HAP-1 (cell line): ENCODE results near the gene KCNJ8.
"Not testable (repeated sequence)": the region's sequence is repeated elsewhere in the genome, so short reads cannot be mapped to it uniquely, and the experiment has no call there.

Source experiments
- DNase-seq, 2 experiments: peaks; one replicate each; pipeline ENCODE4 v3.0.0-alpha.2; 2016 to 2020; ENCODE audit warnings: low spot score in 2 of 2
- H3K27me3 ChIP-seq: fragments of 250-450 bp; sonication (Bioruptor Pico); 2 replicates; pipeline ENCODE4 v1.5.1; 2020; ENCODE audit warnings: low read depth, mild to moderate bottlenecking, moderate library complexity
- H3K36me3 ChIP-seq: fragments of 250-450 bp; sonication (Bioruptor Pico); replicated peaks from 2 replicates; pipeline ENCODE4 v1.5.1; 2020; ENCODE audit warnings: mild to moderate bottlenecking
- H3K4me1 ChIP-seq: fragments of 250-450 bp; sonication (Bioruptor Pico); 2 replicates; pipeline ENCODE4 v1.5.1; 2020; ENCODE audit warnings: mild to moderate bottlenecking
- H3K4me3 ChIP-seq: fragments of 250-450 bp; sonication (Bioruptor Pico); 2 replicates; pipeline ENCODE4 v1.5.1; 2020; ENCODE audit warnings: mild to moderate bottlenecking, moderate library complexity
- H3K9me3 ChIP-seq: fragments of 250-450 bp; sonication (Bioruptor Pico); 2 replicates; pipeline ENCODE4 v1.5.1; 2020; ENCODE audit warnings: mild to moderate bottlenecking, moderate library complexity
- in situ Hi-C: fragments of 300-500 bp; cut with MboI; formaldehyde crosslinking; loops from 3 replicates; pipeline ENCODE4 v1.14.3; 2020; ENCODE audit warnings: low sequenced_read_pairs, inconsistent platforms, mixed read lengths

Gene KCNJ8

DNA sequence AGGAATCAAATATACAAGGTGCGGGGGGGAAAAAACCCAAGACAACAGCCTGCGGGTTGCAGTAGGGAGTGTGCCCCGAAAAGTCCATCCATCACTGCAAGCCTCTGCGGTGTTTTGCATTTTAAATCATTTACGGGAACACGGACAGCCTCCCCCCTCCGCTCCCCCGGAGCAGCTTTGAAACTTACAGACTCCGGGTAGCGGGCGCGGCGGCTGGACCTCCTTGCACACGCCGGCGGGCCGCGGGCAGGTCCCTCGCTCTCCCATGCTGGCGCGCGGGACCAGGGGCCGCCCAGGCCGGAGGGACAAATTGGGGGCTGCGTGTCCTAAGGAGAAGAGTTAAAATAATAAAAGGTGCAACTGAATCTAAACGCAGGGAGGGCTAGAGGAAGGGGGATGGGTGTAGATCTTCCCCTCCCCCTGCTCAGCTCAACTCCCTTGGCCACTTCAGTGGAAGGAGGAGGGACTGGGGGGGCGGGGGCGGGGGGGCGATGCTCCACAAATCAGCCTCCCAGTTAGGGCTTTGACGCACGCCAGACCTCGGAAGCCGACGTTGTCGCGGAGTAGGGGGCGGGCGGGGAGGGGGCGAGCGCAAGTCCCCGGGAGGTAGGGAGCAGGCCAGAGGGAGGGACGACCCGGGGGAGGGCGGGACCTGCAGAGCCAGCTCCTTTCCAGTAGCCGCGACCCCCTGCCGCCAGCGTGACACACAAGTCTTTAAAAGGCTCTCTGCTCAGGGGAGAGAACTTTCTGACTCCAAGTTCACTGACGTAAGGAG is at the start of gene KCNJ8:
Gene KCNJ8 (minus strand): TSS at position 349 of the 775 bp plus-strand sequence. CDS start 1,090 bp downstream, outside the sequence.
- H3K9me3 ChIP-seq, result no peaks in the 10 kb centered on the region
- H3K4me3 ChIP-seq, result peak within 1 kb of the TSS; percentile 21
- peaks cover 31% of the 10 kb centered on the region for H3K27me3 ChIP-seq
- no peaks in the 10 kb centered on the region; the same call in 1 of the 2 replicates for H3K4me1 ChIP-seq
- DNase-seq, result peak; percentile 15 to 64
- in situ Hi-C loops, result no loop called here
- no peaks in the 10 kb centered on the region for H3K36me3 ChIP-seq

DNA sequence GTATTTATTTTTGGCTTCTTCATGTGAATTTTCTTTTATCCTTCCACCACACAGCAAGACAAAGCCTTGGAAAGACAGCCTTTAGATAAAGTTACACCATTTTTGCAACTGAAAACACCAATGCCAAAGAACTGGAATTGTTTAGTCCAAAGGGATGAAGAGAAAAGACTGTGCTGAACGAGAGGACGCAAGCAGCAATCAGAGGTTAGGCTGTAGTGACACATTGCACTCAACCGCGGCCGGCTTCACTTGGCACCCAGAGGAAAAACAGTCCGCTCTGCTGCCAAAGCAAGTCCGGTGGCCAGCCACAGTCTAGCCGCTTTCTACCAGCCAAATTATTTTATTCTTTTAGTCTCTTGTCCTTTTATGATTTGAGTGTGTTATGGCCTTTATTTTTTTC is 49.1 kb upstream of the KCNJ8 start:
- no peaks in the 10 kb centered on the region for H3K9me3 ChIP-seq
- H3K4me1 ChIP-seq, result no peaks in the 10 kb centered on the region
- no peak for DNase-seq
- H3K4me3 ChIP-seq, result no peak overlapping the region
- H3K27me3 ChIP-seq, result no peaks in the 10 kb centered on the region
- in situ Hi-C loops, result no loop called here
- H3K36me3 ChIP-seq, result no peaks in the 10 kb centered on the region

- Histone ChIP-seq H3K4me1 (no peaks in the 10 kb centered on the region), H3K4me3 (no peak overlapping the region), H3K27me3 (no peaks in the 10 kb centered on the region; the same call in 1 of the 2 replicates), H3K36me3 (no peaks in the 10 kb centered on the region), H3K9me3 (no peaks in the 10 kb centered on the region)
- in situ Hi-C loops, result no loop called here
- DNase-seq, result peak in 1 of 2 experiments; percentile 14
These were observed 45.2 kb upstream of the KCNJ8 start for GRCh38 chr12:21819678-21820077.

- no peaks in the 10 kb centered on the region for H3K4me1 ChIP-seq
- in situ Hi-C loops, result no loop called here
- no peaks in the 10 kb centered on the region for H3K36me3 ChIP-seq
- no peaks in the 10 kb centered on the region; the same call in 1 of the 2 replicates for H3K27me3 ChIP-seq
- H3K9me3 ChIP-seq, result no peaks in the 10 kb centered on the region
- H3K4me3 ChIP-seq, result no peak overlapping the region
- DNase-seq, result no peak
These were observed 44.7 kb upstream of the KCNJ8 start for GRCh38 chr12:21819236-21819635.

DNA sequence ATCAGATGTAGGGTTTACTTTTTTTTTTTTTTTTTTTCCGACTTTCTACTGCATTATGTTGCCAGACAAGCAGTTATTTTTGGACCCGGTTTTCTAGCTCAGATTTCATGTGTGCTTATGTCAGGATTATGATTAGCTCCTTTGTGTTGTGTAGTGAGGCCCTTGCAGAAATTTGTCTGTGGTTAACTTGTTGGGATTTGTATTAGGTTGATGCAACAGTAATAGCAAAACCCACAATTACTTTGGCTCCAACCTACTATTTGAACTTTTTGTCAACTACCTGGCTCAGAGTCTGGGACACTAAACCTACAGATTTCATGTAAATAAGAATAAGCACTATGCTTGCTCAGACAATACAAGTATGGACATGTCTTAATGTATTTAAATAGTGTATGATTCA is 44.1 kb upstream of the KCNJ8 start:
- no peaks in the 10 kb centered on the region; the same call in 1 of the 2 replicates for H3K27me3 ChIP-seq
- H3K9me3 ChIP-seq, result no peaks in the 10 kb centered on the region
- in situ Hi-C loops, result no loop called here
- no peak for DNase-seq
- H3K4me1 ChIP-seq, result no peaks in the 10 kb centered on the region
- no peak overlapping the region for H3K4me3 ChIP-seq
- no peaks in the 10 kb centered on the region for H3K36me3 ChIP-seq

- Histone ChIP-seq H3K9me3 (no peaks in the 10 kb centered on the region), H3K4me1 (no peaks in the 10 kb centered on the region), H3K36me3 (no peaks in the 10 kb centered on the region), H3K4me3 (no peak overlapping the region), H3K27me3 (no peaks in the 10 kb centered on the region; the same call in 1 of the 2 replicates)
- DNase-seq, result no peak
- in situ Hi-C loops, result no loop called here
These were observed 41.0 kb upstream of the KCNJ8 start for GRCh38 chr12:21815306-21816062.

GRCh38 chr12:21814814-21815213 is 40.3 kb upstream of the KCNJ8 start:
- no peaks in the 10 kb centered on the region; the same call in 1 of the 2 replicates for H3K27me3 ChIP-seq
- H3K4me1 ChIP-seq, result no peaks in the 10 kb centered on the region
- H3K4me3 ChIP-seq, result no peak overlapping the region
- in situ Hi-C loops, result no loop called here
- DNase-seq, result no peak
- H3K36me3 ChIP-seq, result no peaks in the 10 kb centered on the region
- H3K9me3 ChIP-seq, result no peaks in the 10 kb centered on the region

DNA sequence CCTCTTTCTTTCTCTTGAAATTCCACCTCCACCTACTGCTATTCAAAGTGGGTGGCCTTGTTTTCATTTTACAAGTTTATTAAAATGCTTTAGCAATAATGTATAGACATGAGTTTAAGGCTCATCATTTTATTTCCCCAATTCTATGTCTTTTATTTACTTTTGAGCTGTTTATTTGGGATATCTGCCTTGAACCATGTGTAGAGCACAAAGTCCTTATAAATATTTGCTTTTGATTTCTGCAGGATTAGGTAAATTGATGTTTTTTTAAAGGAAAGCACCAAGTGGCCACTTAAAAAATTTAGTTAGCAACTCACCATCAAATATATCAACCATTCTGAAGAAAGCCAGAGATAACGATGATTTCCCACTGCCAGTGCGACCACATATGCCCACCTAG is 39.8 kb upstream of the KCNJ8 start:
- no peaks in the 10 kb centered on the region; the same call in 1 of the 2 replicates for H3K27me3 ChIP-seq
- in situ Hi-C loops, result no loop called here
- no peaks in the 10 kb centered on the region for H3K36me3 ChIP-seq

DNA sequence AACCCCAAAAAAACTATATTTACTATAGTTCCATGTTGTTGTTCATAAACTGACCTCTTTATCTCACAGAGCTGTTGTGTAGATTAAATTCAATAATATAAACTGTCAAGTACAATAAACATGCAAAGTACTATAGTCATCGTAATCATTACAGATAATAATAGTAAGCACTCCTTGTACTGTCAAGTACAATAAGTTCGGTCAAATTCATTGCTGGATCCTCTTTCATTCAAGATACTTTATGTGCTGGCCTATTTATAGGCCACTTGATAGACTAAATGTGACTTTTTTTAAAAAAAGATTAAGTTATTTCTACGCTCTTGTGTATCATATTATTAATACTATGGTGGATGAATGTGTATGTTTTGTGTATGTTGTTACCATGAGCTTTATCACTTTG is 39.2 kb upstream of the KCNJ8 start:
- no peak for DNase-seq
- H3K9me3 ChIP-seq, result no peaks in the 10 kb centered on the region
- H3K4me3 ChIP-seq, result no peak overlapping the region
- H3K36me3 ChIP-seq, result no peaks in the 10 kb centered on the region
- no peaks in the 10 kb centered on the region for H3K4me1 ChIP-seq
- no peaks in the 10 kb centered on the region; the same call in 1 of the 2 replicates for H3K27me3 ChIP-seq
- in situ Hi-C loops, result no loop called here

More for the DNA sequence above, 39.8 kb upstream of the KCNJ8 start:
- Histone ChIP-seq H3K4me1 (no peaks in the 10 kb centered on the region), H3K4me3 (no peak overlapping the region), H3K9me3 (no peaks in the 10 kb centered on the region)
- DNase-seq, result no peak

DNA sequence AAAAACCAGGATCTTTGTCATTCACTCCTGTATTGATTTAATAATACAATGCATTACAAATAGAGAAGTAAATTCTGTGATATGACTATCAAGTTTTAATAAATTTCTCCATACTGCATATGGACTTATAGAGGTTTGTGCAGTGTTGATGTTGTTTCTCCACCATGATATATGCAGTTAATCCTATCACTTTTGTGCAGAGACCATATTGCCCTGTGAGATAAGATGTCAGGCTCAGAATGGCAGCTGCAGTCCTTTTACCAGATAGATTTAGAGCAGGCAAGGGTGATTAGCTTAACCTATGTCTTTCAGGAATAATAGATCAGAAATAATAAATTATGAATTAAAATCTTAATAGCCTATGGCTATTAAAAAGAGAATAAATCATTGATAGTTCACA is 38.6 kb upstream of the KCNJ8 start:
- in situ Hi-C loops, result no loop called here
- H3K9me3 ChIP-seq, result no peaks in the 10 kb centered on the region
- no peaks in the 10 kb centered on the region; the same call in 1 of the 2 replicates for H3K27me3 ChIP-seq
- no peak overlapping the region for H3K4me3 ChIP-seq
- no peaks in the 10 kb centered on the region for H3K36me3 ChIP-seq
- H3K4me1 ChIP-seq, result no peaks in the 10 kb centered on the region
- no peak for DNase-seq

- H3K4me3 ChIP-seq, H3K27me3 ChIP-seq, H3K4me1 ChIP-seq, H3K9me3 ChIP-seq, H3K36me3 ChIP-seq, DNase-seq, in situ Hi-C loops: not testable (repeated sequence)
These were observed 37.8 kb upstream of the KCNJ8 start for GRCh38 chr12:21812340-21812739.

- no peaks in the 10 kb centered on the region for H3K27me3 ChIP-seq
- no peaks in the 10 kb centered on the region for H3K4me1 ChIP-seq
- H3K9me3 ChIP-seq, result no peaks in the 10 kb centered on the region
- no peak for DNase-seq
- no peaks in the 10 kb centered on the region for H3K36me3 ChIP-seq
- no peak overlapping the region for H3K4me3 ChIP-seq
- in situ Hi-C loops, result no loop called here
These were observed 34.6 kb upstream of the KCNJ8 start for GRCh38 chr12:21809100-21809499.

DNA sequence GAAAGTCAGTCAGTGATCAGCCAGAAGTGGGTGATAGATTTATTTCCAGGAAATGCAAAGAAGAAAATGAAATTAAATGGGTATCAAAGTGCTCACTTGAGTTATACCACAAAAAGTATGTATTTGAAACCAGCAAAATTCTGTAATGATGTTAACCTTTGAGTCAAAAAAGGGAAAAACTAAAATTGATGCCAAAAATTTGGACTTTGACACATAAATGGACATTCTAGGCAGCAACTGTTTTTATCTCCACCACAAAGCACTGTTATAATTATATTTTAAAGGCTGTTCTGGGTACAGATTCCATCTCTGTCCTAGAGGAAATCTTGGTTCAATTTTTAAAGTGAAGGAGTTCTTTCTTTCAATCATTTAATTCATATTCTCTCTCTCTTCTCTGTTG is 31.7 kb upstream of the KCNJ8 start:
- H3K36me3 ChIP-seq, result no peaks in the 10 kb centered on the region
- in situ Hi-C loops, result no loop called here
- no peak for DNase-seq

More for the DNA sequence above, 31.7 kb upstream of the KCNJ8 start:
- H3K4me3 ChIP-seq, result no peak overlapping the region
- H3K4me1 ChIP-seq, result no peaks in the 10 kb centered on the region
- H3K9me3 ChIP-seq, result no peaks in the 10 kb centered on the region
- H3K27me3 ChIP-seq, result no peaks in the 10 kb centered on the region
